NCI-H460 (cell line): Measurements from ENCODE around the gene GSC2. TPM values are rescaled to one million over a fixed set of nuclear protein-coding genes. Genes with fewer than 3 reads are reported as not detected.

ENCODE experiments used
- DNase-seq: peaks from one replicate; pipeline ENCODE4 v3.0.0-alpha.2; 2016; ENCODE audit warnings: low read depth; ENCODE audit errors: extremely low read depth
- total RNA-seq: library from RNA; depleted of rRNA; stranded (reverse); fragments of >200 nt; shearing (Covaris generic); gene quantifications from 2 replicates; pipeline ENCODE4 v1.2.3, GENCODE V29; 2014

The GSC2 gene
- total RNA-seq, 1 experiment from 2014 or later: not detected

- no peak for DNase-seq
Observed at GRCh38 chr22:19137384-19138216, 12.5 kb downstream of the GSC2 start.

GRCh38 chr22:19136915-19137314 lies 13.2 kb downstream of the GSC2 start:
- no peak for DNase-seq

GRCh38 chr22:19134874-19135273 lies 15.2 kb downstream of the GSC2 start:
- no peak for DNase-seq

- DNase-seq: no peak
Observed at GRCh38 chr22:19134176-19134831, 15.8 kb downstream of the GSC2 start.

GRCh38 chr22:19133561-19133960 lies 16.5 kb downstream of the GSC2 start:
- no peak for DNase-seq

- DNase-seq: no peak
Observed at GRCh38 chr22:19132693-19133400, 17.2 kb downstream of the GSC2 start.

- no peak for DNase-seq
Observed at GRCh38 chr22:19132153-19132552, 17.9 kb downstream of the GSC2 start.

GRCh38 chr22:19131685-19132015 lies 18.4 kb downstream of the GSC2 start:
- no peak for DNase-seq

- no peak for DNase-seq
Observed at GRCh38 chr22:19130959-19131684, 19.0 kb downstream of the GSC2 start, which contains the start of gene TSSK2. Gene TSSK2, plus strand, starts transcription at chr22:19131308. Its CDS starts 92 bp downstream, at chr22:19131400.

GRCh38 chr22:19129871-19130270 lies 20.2 kb downstream of the GSC2 start:
- DNase-seq: no peak

GRCh38 chr22:19128946-19129727 lies 21.0 kb downstream of the GSC2 start:
- DNase-seq: no peak

GRCh38 chr22:19128009-19128401 lies 22.1 kb downstream of the GSC2 start:
- DNase-seq: no peak

- no peak for DNase-seq
Observed at GRCh38 chr22:19127329-19128008, 22.6 kb downstream of the GSC2 start.

GRCh38 chr22:19126309-19127273 lies 23.5 kb downstream of the GSC2 start:
- DNase-seq: no peak

- no peak for DNase-seq
Observed at GRCh38 chr22:19125474-19126308, 24.4 kb downstream of the GSC2 start.

GRCh38 chr22:19125011-19125410 lies 25.1 kb downstream of the GSC2 start:
- no peak for DNase-seq

- no peak for DNase-seq
Observed at GRCh38 chr22:19124377-19124776, 25.7 kb downstream of the GSC2 start.
